Thoracic aorta (tissue), 2 donors: ENCODE measurements around the gene EPG5. TPM values are rescaled to one million over a fixed set of nuclear protein-coding genes. Genes with fewer than 3 reads are reported as not detected.
"Not testable (repeated sequence)": the region's sequence is repeated elsewhere in the genome, so short reads cannot be mapped to it uniquely, and the experiment has no call there.

Experiments used
- ATAC-seq: fragments of 150-250 bp; one replicate; pipeline ENCODE4 v1.8.0; 2017; ENCODE audit warnings: low read depth; ENCODE audit not compliant: insufficient number of reproducible peaks, low FRiP score
- DNase-seq: peaks from one replicate; pipeline ENCODE4 v3.0.0-alpha.2; 2020; ENCODE audit warnings: low spot score
- H3K27ac ChIP-seq, 2 donors: fragments of 200-600 bp; sonication (generic); 1 replicate in 1 of 2; 2 replicates in 1 of 2; pipeline ENCODE4 v1.5.1; 2016; ENCODE audit warnings: mild to moderate bottlenecking in 2 of 2, moderate library complexity in 2 of 2
- H3K27me3 ChIP-seq: fragments of 200-600 bp; sonication (generic); replicated peaks from 2 replicates; pipeline ENCODE4 v1.6.0; 2016; ENCODE audit warnings: mild to moderate bottlenecking; ENCODE audit not compliant: insufficient read depth
- H3K36me3 ChIP-seq: fragments of 200-600 bp; sonication (generic); one replicate; pipeline ENCODE4 v1.5.1; 2016
- H3K4me1 ChIP-seq, 2 donors: fragments of 200-600 bp; sonication (generic); 1 replicate in 1 of 2; 2 replicates in 1 of 2; pipeline versions ENCODE4 v1.5.1 to v1.6.0; 2016; ENCODE audit warnings: low read depth in 2 of 2, mild to moderate bottlenecking in 1 of 2; ENCODE audit not compliant: control insufficient read depth in 1 of 2
- H3K4me3 ChIP-seq: fragments of 200-600 bp; sonication (generic); 2 replicates; pipeline ENCODE4 v1.5.1; 2016; ENCODE audit warnings: mild to moderate bottlenecking
- H3K9me3 ChIP-seq: fragments of 200-600 bp; sonication (generic); 2 replicates; pipeline ENCODE4 v1.5.1; 2016
- CTCF ChIP-seq: fragments of 200-600 bp; sonication (generic); IDR thresholded peaks from one replicate; pipeline ENCODE4 v1.5.1; 2019; ENCODE audit warnings: antibody characterized with exemption
- total RNA-seq, 2 donors: library from RNA; depleted of rRNA; stranded (reverse); fragments of >200 nt; gene quantifications; one replicate each; pipeline versions ENCODE4 v1.1.0 to v1.2.3, GENCODE V29; 2016

Gene EPG5
- total RNA-seq, 2 donors from 2014 or later, result 46.0 to 47.9 TPM

- Histone ChIP-seq H3K9me3 (no peaks in the 10 kb centered on the region), H3K36me3 (no peaks in the 10 kb centered on the region), H3K4me1 (peaks cover 0 to 7% of the 10 kb centered on the region in 2 donors), H3K27ac (no peak overlapping the region), H3K27me3 (no peaks in the 10 kb centered on the region), H3K4me3 (no peak overlapping the region)
- TF ChIP-seq CTCF, result no peak
- no peak for ATAC-seq
- DNase-seq, result no peak
Observed at GRCh38 chr18:45976974-45977373, 9.8 kb upstream of the EPG5 start.

GRCh38 chr18:45976566-45976965, 9.4 kb upstream of the EPG5 start:
- H3K4me1 ChIP-seq, result peaks cover 0 to 7% of the 10 kb centered on the region in 2 donors
- no peak overlapping the region for H3K27ac ChIP-seq
- no peaks in the 10 kb centered on the region for H3K36me3 ChIP-seq
- no peaks in the 10 kb centered on the region for H3K9me3 ChIP-seq
- no peak for ATAC-seq
- H3K4me3 ChIP-seq, result no peak overlapping the region
- no peaks in the 10 kb centered on the region for H3K27me3 ChIP-seq
- no peak for DNase-seq
- no peak for TF ChIP-seq CTCF

- Histone ChIP-seq H3K4me1 (peaks cover 0 to 7% of the 10 kb centered on the region in 2 donors), H3K27me3 (no peaks in the 10 kb centered on the region), H3K4me3 (peak overlapping the region; percentile 24), H3K36me3 (no peaks in the 10 kb centered on the region), H3K27ac (no peak overlapping the region), H3K9me3 (no peaks in the 10 kb centered on the region)
- ATAC-seq, result no peak
- peak; percentile 11 for DNase-seq
- TF ChIP-seq CTCF, result peak; percentile 58
Observed at GRCh38 chr18:45974088-45974536, 7.0 kb upstream of the EPG5 start.

- not testable (repeated sequence) for H3K9me3 ChIP-seq, H3K36me3 ChIP-seq, DNase-seq, H3K4me3 ChIP-seq, H3K27ac ChIP-seq, H3K27me3 ChIP-seq, ATAC-seq
- H3K4me1 ChIP-seq, result peaks cover 10 to 16% of the 10 kb centered on the region in 2 donors
Observed at GRCh38 chr18:45964913-45965312, 2.2 kb downstream of the EPG5 start.

- TF ChIP-seq CTCF, result no peak
Observed at GRCh38 chr18:45962866-45963265, 4.3 kb downstream of the EPG5 start.

GRCh38 chr18:45962461-45962860, 4.7 kb downstream of the EPG5 start:
- no peaks in the 10 kb centered on the region for H3K36me3 ChIP-seq
- no peaks in the 10 kb centered on the region for H3K27me3 ChIP-seq
- H3K27ac ChIP-seq, result no peak overlapping the region
- no peak for DNase-seq
- no peak for TF ChIP-seq CTCF
- no peak overlapping the region for H3K4me3 ChIP-seq
- no peaks in the 10 kb centered on the region for H3K9me3 ChIP-seq
- H3K4me1 ChIP-seq, result peaks cover 9 to 14% of the 10 kb centered on the region in 2 donors
- no peak for ATAC-seq

More at GRCh38 chr18:45962866-45963265, 4.3 kb downstream of the EPG5 start:
- no peaks in the 10 kb centered on the region for H3K27me3 ChIP-seq
- H3K36me3 ChIP-seq, result no peaks in the 10 kb centered on the region
- DNase-seq, result no peak
- no peaks in the 10 kb centered on the region for H3K9me3 ChIP-seq
- ATAC-seq, result no peak
- no peak overlapping the region for H3K4me3 ChIP-seq
- peaks cover 13 to 14% of the 10 kb centered on the region in 2 donors for H3K4me1 ChIP-seq
- H3K27ac ChIP-seq, result no peak overlapping the region

- H3K9me3 ChIP-seq, DNase-seq, H3K27ac ChIP-seq, H3K36me3 ChIP-seq, H3K27me3 ChIP-seq, H3K4me3 ChIP-seq, ATAC-seq: not testable (repeated sequence)
- H3K4me1 ChIP-seq, result peaks cover 0 to 10% of the 10 kb centered on the region in 2 donors
Observed at GRCh38 chr18:45959484-45959883, 7.6 kb downstream of the EPG5 start.
